HG03103 (cell line): ENCODE data around the gene APOB.

Source experiments
- ATAC-seq: cut with Tn5 transposase; IDR thresholded peaks from one replicate; pipeline ENCODE4 v1.9.1; 2021; ENCODE audit warnings: low read depth; ENCODE audit not compliant: unreplicated experiment

APOB gene

GRCh38 chr2:21043744-21044532 lies at the start of gene APOB:
APOB (minus strand) TSS chr2:21044073; CDS start chr2:21043945, 128 bp downstream.
- peak; percentile 28 for ATAC-seq

- ATAC-seq, result no peak
Measured at GRCh38 chr2:21092308-21092869, 48.5 kb upstream of the APOB start.

- no peak for ATAC-seq
Measured at GRCh38 chr2:21084401-21084800, 40.5 kb upstream of the APOB start.

- ATAC-seq, result no peak
Measured at GRCh38 chr2:21083482-21083881, 39.6 kb upstream of the APOB start.

- ATAC-seq, result no peak
Measured at GRCh38 chr2:21078296-21078695, 34.4 kb upstream of the APOB start.

GRCh38 chr2:21072477-21073242 lies 28.8 kb upstream of the APOB start:
- no peak for ATAC-seq

- ATAC-seq, result no peak
Measured at GRCh38 chr2:21070341-21071257, 26.7 kb upstream of the APOB start.

GRCh38 chr2:21069746-21070340 lies 26.0 kb upstream of the APOB start:
- no peak for ATAC-seq

GRCh38 chr2:21067859-21068537 lies 24.1 kb upstream of the APOB start:
- ATAC-seq, result no peak

GRCh38 chr2:21067125-21067524 lies 23.3 kb upstream of the APOB start:
- no peak for ATAC-seq

- no peak for ATAC-seq
Measured at GRCh38 chr2:21059885-21060610, 16.2 kb upstream of the APOB start.

GRCh38 chr2:21057097-21057496 lies 13.2 kb upstream of the APOB start:
- no peak for ATAC-seq

GRCh38 chr2:21055879-21056790 lies 12.3 kb upstream of the APOB start:
- no peak for ATAC-seq

GRCh38 chr2:21055451-21055850 lies 11.6 kb upstream of the APOB start:
- no peak for ATAC-seq

GRCh38 chr2:21054011-21054410 lies 10.1 kb upstream of the APOB start:
- ATAC-seq, result no peak

- ATAC-seq, result no peak
Measured at GRCh38 chr2:21052044-21052443, 8.2 kb upstream of the APOB start.

- no peak for ATAC-seq
Measured at GRCh38 chr2:21050164-21050563, 6.3 kb upstream of the APOB start.
